Neutrophil (primary cell): Measurements from ENCODE around the gene SSC4D.

ENCODE experiments used
- H3K27ac ChIP-seq: fragments of 200-600 bp; sonication (generic); 2 replicates; pipeline ENCODE4 v1.5.1; 2016; ENCODE audit warnings: mild to moderate bottlenecking, moderate library complexity
- H3K27me3 ChIP-seq: fragments of 200-600 bp; sonication (generic); 2 replicates; pipeline ENCODE4 v1.6.0; 2016; ENCODE audit warnings: mild to moderate bottlenecking
- H3K36me3 ChIP-seq: fragments of 200-600 bp; sonication (generic); 2 replicates; pipeline ENCODE4 v1.5.1; 2017
- H3K4me1 ChIP-seq, 2 experiments: fragments of 200-600 bp in 1 of 2; sonication (generic) in 1 of 2; 1 replicate in 1 of 2; 2 replicates in 1 of 2; pipeline versions ENCODE4 v1.5.1 to v1.6.1; 2013 to 2016; ENCODE audit warnings: low read depth in 1 of 2, low read length in 1 of 2, mild to moderate bottlenecking in 1 of 2, moderate library complexity in 1 of 2; ENCODE audit not compliant: control insufficient read depth in 1 of 2, insufficient read depth in 1 of 2
- H3K4me3 ChIP-seq, 2 experiments: fragments of 200-600 bp in 1 of 2; sonication (generic) in 1 of 2; 1 replicate in 1 of 2; 2 replicates in 1 of 2; pipeline ENCODE4 v1.5.1; 2013 to 2016; ENCODE audit warnings: low read depth in 1 of 2, low read length in 1 of 2, mild to moderate bottlenecking in 1 of 2, moderate library complexity in 1 of 2
- H3K9me3 ChIP-seq: fragments of 200-600 bp; sonication (generic); 2 replicates; pipeline ENCODE4 v1.5.1; 2016
- CTCF ChIP-seq: fragments of 200-600 bp; sonication (generic); IDR thresholded peaks from 2 replicates; pipeline ENCODE4 v1.5.1; 2016; ENCODE audit warnings: antibody characterized with exemption

SSC4D gene

GRCh38 chr7:76412249-76412648, 2.8 kb upstream of the SSC4D start:
- H3K27ac ChIP-seq: no peak overlapping the region
- no peak for TF ChIP-seq CTCF
- no peaks in the 10 kb centered on the region for H3K27me3 ChIP-seq
- no peak overlapping the region for H3K4me3 ChIP-seq
- no peaks in the 10 kb centered on the region for H3K9me3 ChIP-seq
- no peaks in the 10 kb centered on the region for H3K36me3 ChIP-seq
- H3K4me1 ChIP-seq: no peaks in the 10 kb centered on the region

GRCh38 chr7:76411626-76412025, 2.1 kb upstream of the SSC4D start:
- Histone ChIP-seq H3K9me3 (no peaks in the 10 kb centered on the region), H3K36me3 (no peaks in the 10 kb centered on the region), H3K4me3 (no peak overlapping the region), H3K4me1 (no peaks in the 10 kb centered on the region), H3K27ac (no peak overlapping the region), H3K27me3 (no peaks in the 10 kb centered on the region)
- TF ChIP-seq CTCF: no peak

GRCh38 chr7:76408121-76408560, 1.4 kb downstream of the SSC4D start:
- H3K4me1 ChIP-seq: peaks cover 12 to 13% of the 10 kb centered on the region in 2 experiments
- H3K36me3 ChIP-seq: no peaks in the 10 kb centered on the region
- H3K4me3 ChIP-seq: no peak overlapping the region
- H3K27me3 ChIP-seq: no peaks in the 10 kb centered on the region
- H3K27ac ChIP-seq: no peak overlapping the region
- H3K9me3 ChIP-seq: no peaks in the 10 kb centered on the region
- TF ChIP-seq CTCF: no peak

GRCh38 chr7:76407718-76408117, 1.8 kb downstream of the SSC4D start:
- Histone ChIP-seq H3K4me3 (no peak overlapping the region), H3K9me3 (no peaks in the 10 kb centered on the region), H3K36me3 (no peaks in the 10 kb centered on the region), H3K27ac (no peak overlapping the region), H3K27me3 (no peaks in the 10 kb centered on the region), H3K4me1 (peaks cover 16 to 17% of the 10 kb centered on the region in 2 experiments)
- no peak for TF ChIP-seq CTCF

GRCh38 chr7:76405738-76406137, 3.8 kb downstream of the SSC4D start:
- no peaks in the 10 kb centered on the region for H3K36me3 ChIP-seq
- no peak overlapping the region for H3K4me3 ChIP-seq
- H3K27me3 ChIP-seq: no peaks in the 10 kb centered on the region
- no peaks in the 10 kb centered on the region for H3K9me3 ChIP-seq
- no peak overlapping the region for H3K27ac ChIP-seq
- TF ChIP-seq CTCF: no peak
- H3K4me1 ChIP-seq: peaks cover 17% of the 10 kb centered on the region in 2 experiments
